Suprapubic skin (tissue), 4 donors: ENCODE data around the gene DVL1. TPM values are rescaled to one million over a fixed set of nuclear protein-coding genes. Genes with fewer than 3 reads are reported as not detected.
A peak's percentile ranks its signal among the peaks of the same experiment; 100 is the strongest.
"Not testable (repeated sequence)": the region's sequence is repeated elsewhere in the genome, so short reads cannot be mapped to it uniquely, and the experiment has no call there.

ENCODE experiments used
- DNase-seq, 2 donors: peaks; one replicate each; pipeline ENCODE4 v3.0.0-alpha.2; 2019; ENCODE audit warnings: low spot score in 2 of 2
- H3K27ac ChIP-seq: fragments of 200-600 bp; sonication (generic); one replicate; pipeline ENCODE4 v1.5.1; 2019
- H3K27me3 ChIP-seq: fragments of 200-600 bp; sonication (generic); one replicate; pipeline ENCODE4 v1.5.1; 2019
- H3K36me3 ChIP-seq: fragments of 200-600 bp; sonication (generic); one replicate; pipeline ENCODE4 v1.5.1; 2019
- H3K4me1 ChIP-seq: fragments of 200-600 bp; sonication (generic); one replicate; pipeline ENCODE4 v1.5.1; 2019
- H3K4me3 ChIP-seq: fragments of 200-600 bp; sonication (generic); one replicate; pipeline ENCODE4 v1.5.1; 2019; ENCODE audit warnings: mild to moderate bottlenecking
- H3K9me3 ChIP-seq: fragments of 200-600 bp; sonication (generic); one replicate; pipeline ENCODE4 v1.5.1; 2019
- CTCF ChIP-seq, 2 donors: fragments of 200-600 bp in 1 of 2; fragments of 450-650 bp in 1 of 2; sonication (generic) in 1 of 2; IDR thresholded peaks; one replicate each; pipeline ENCODE4 v1.5.1; 2016 to 2019; ENCODE audit warnings: antibody characterized with exemption in 2 of 2, mild to moderate bottlenecking in 1 of 2, moderate library complexity in 1 of 2
- EP300 ChIP-seq: sonication (generic); formaldehyde crosslinking; IDR thresholded peaks from one replicate; pipeline ENCODE4 v1.6.1; 2017; ENCODE audit warnings: antibody characterized with exemption
- POLR2A ChIP-seq, 2 donors: fragments of 450-650 bp; IDR thresholded peaks; one replicate each; pipeline ENCODE4 v1.6.1; 2017; ENCODE audit warnings: antibody characterized with exemption in 2 of 2, mild to moderate bottlenecking in 2 of 2, moderate library complexity in 2 of 2
- POLR2AphosphoS5 ChIP-seq, 3 donors: sonication (generic); formaldehyde crosslinking; IDR thresholded peaks; one replicate each; pipeline ENCODE4 v1.6.1; 2017; ENCODE audit warnings: antibody characterized with exemption in 3 of 3
- WGBS: methylation state at CpG from one replicate; pipeline ENCODE4 v1.1.5; 2018; 5-methylcytosine and 5-hydroxymethylcytosine counted together
- total RNA-seq, 4 donors: library from RNA; depleted of rRNA; stranded (reverse); fragments of >200 nt; gene quantifications; one replicate each; pipeline ENCODE4 v1.1.0, GENCODE V29; 2016

Gene DVL1
- total RNA-seq, 4 donors from 2014 or later: 99.4 to 151 (median 106) TPM

DNA sequence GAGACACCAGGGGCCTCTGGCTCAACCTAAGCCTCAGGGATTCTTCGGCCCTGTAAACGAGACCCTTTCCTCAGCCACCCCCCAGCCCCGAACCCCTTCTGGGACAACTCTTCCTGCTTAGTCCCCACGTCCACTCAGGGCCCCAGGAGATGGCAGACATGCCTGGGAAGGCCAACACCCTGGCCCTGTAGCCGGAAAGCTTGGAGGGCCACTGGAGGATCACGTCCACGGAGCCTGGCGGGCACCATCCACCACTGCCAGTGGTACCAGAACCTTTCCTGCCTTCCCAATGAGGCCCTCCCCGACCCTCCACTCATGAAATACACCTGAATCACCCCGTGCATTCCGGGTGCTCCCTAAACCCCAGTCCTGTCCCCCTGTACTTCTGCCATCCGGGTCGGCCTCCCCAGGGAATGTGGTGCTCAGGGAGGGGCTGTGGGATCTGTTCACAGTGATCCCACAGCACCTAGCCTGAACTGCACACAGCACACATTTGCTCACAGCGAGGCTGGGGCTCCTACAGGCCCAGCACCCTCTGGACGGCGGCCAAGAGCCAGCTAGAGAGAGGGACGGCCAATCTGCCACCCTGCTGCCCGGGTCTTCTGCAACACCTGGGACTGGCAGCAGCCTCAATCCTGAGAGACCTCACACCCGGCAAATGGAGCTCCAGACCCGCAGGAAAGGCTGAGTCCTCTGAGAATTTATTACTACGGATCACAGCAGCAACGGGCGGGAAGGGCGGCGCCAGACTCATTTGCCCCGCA lies 24.0 kb upstream of the DVL1 start:
- DNase-seq: no peak
- peaks cover 7% of the 10 kb centered on the region for H3K36me3 ChIP-seq
- no peak overlapping the region for H3K27ac ChIP-seq
- no peaks in the 10 kb centered on the region for H3K27me3 ChIP-seq
- peak overlapping the region; percentile 99 for H3K4me3 ChIP-seq
- peaks cover 46% of the 10 kb centered on the region for H3K4me1 ChIP-seq
- TF ChIP-seq CTCF (IDR thresholded peaks at IDR 0.05): no peak
- 89% methylated on average over 18 of the region's 26 CpGs for WGBS
- no peaks in the 10 kb centered on the region for H3K9me3 ChIP-seq

- no peak overlapping the region for H3K4me3 ChIP-seq
- 42% methylated on average over 13 of the region's 26 CpGs for WGBS
- peaks cover 46% of the 10 kb centered on the region for H3K4me1 ChIP-seq
- H3K27ac ChIP-seq: no peak overlapping the region
- TF ChIP-seq CTCF (IDR thresholded peaks at IDR 0.05) (peak; percentile 91 to 98), POLR2A (IDR thresholded peaks at IDR 0.05) (no peak), EP300 (no peak), POLR2AphosphoS5 (IDR thresholded peaks at IDR 0.05) (no peak)
- no peaks in the 10 kb centered on the region for H3K27me3 ChIP-seq
- no peaks in the 10 kb centered on the region for H3K9me3 ChIP-seq
- peaks cover 7% of the 10 kb centered on the region for H3K36me3 ChIP-seq
- peak in 1 of 2 donors; percentile 83 for DNase-seq
Observed at GRCh38 chr1:1371746-1372711, 22.8 kb upstream of the DVL1 start.

DNA sequence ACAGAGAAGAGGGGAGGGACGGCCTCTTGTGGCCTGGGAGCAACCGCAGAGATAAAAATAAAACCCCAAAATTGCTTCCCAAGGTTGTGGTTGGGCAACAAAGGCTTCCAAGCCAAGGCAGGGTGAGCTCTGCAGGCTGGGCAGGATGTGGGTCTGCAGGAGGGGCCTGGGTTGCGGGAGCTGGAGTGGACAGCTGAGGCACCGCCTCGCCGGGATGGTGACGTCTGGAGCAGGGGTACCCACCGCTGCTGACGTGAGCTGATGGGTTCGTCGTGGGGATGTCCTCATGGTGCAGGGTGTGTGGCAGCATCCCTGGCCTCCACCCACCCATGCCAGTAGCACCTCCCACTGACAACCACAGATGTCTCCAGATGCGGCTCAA lies 22.1 kb upstream of the DVL1 start:
- Histone ChIP-seq H3K9me3 (no peaks in the 10 kb centered on the region), H3K27ac (no peak overlapping the region), H3K27me3 (no peaks in the 10 kb centered on the region), H3K36me3 (peaks cover 7% of the 10 kb centered on the region), H3K4me1 (peaks cover 41% of the 10 kb centered on the region), H3K4me3 (no peak overlapping the region)
- 62% methylated on average over 3 of the region's 12 CpGs for WGBS
- TF ChIP-seq POLR2A (IDR thresholded peaks at IDR 0.05) (no peak), CTCF (IDR thresholded peaks at IDR 0.05) (no peak), EP300 (no peak), POLR2AphosphoS5 (IDR thresholded peaks at IDR 0.05) (no peak)
- DNase-seq: no peak

DNA sequence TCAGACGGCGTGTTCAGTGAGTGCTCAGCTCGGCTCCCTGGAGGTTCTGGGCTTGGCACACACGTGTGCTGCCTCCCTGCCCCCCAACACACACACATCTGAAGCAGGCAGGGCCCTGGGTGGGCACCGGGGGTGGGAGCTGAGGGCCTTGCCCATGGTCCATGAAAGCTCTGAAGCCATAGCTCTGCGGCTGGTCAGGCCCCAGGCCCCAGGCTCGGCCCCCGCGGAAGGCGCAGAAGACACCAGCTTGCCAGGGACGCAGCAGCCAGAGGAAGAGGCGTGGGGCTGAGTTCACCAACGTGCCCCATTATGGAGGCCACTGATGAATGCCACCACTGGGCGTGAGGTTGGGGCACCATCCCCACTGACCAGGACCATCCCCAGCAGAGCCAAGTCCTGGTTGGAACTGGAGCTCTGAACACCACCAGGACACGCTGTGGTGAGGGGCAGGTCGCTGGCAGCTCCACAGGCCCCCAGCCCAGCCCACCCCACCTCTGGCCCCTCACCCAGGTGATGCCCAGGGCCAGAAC lies 21.6 kb upstream of the DVL1 start:
- Histone ChIP-seq H3K27ac (no peak overlapping the region), H3K27me3 (no peaks in the 10 kb centered on the region), H3K9me3 (no peaks in the 10 kb centered on the region), H3K4me3 (no peak overlapping the region), H3K36me3 (peaks cover 7% of the 10 kb centered on the region), H3K4me1 (peaks cover 36% of the 10 kb centered on the region)
- no peak for TF ChIP-seq POLR2A (IDR thresholded peaks at IDR 0.05)
- TF ChIP-seq EP300: no peak
- TF ChIP-seq CTCF (IDR thresholded peaks at IDR 0.05): no peak
- no peak for TF ChIP-seq POLR2AphosphoS5 (IDR thresholded peaks at IDR 0.05)
- WGBS: 79% methylated on average over 8 of the region's 16 CpGs
- DNase-seq: peak in 1 of 2 donors; percentile 63

- not testable (repeated sequence) for DNase-seq, H3K9me3 ChIP-seq, H3K27ac ChIP-seq, H3K27me3 ChIP-seq, H3K4me3 ChIP-seq, H3K36me3 ChIP-seq
- peaks cover 33% of the 10 kb centered on the region for H3K4me1 ChIP-seq
- 85% methylated on average over 14 of the region's 14 CpGs for WGBS
Observed at GRCh38 chr1:1370094-1370493, 20.9 kb upstream of the DVL1 start.
